K562 (cell line): ENCODE measurements around the gene XPR1. TPM values are rescaled to one million over a fixed set of nuclear protein-coding genes. Genes with fewer than 3 reads are reported as not detected.

ENCODE experiments used
- ARID3A ChIP-seq: IDR thresholded peaks from 2 replicates; pipeline ENCODE4 v1.6.1; 2012; ENCODE audit warnings: low read depth, low read length, improper control_type of control experiment, borderline replicate concordance
- ATF3 ChIP-seq, 2 experiments: fragments of 450-650 bp in 1 of 2; sonication (generic) in 1 of 2; formaldehyde crosslinking in 1 of 2; IDR thresholded peaks in 1 of 2; conservative IDR thresholded peaks in 1 of 2; 2 replicates each; pipeline versions ENCODE4 v1.6.1 to v1.8.1; 2016 to 2023; ENCODE audit warnings: mild to moderate bottlenecking in 2 of 2, moderate library complexity in 2 of 2, inconsistent platforms in 1 of 2, missing genetic modification reagents in 1 of 2
- CBFA2T2 ChIP-seq: fragments of 450-650 bp; conservative IDR thresholded peaks from 2 replicates; pipeline ENCODE4 v1.6.1; 2017; ENCODE audit warnings: mild to moderate bottlenecking
- CBX3 ChIP-seq, 2 experiments: IDR thresholded peaks; 1 replicate in 1 of 2; 2 replicates in 1 of 2; pipeline ENCODE4 v1.6.1; 2012; ENCODE audit warnings: inconsistent platforms in 2 of 2, low read length in 2 of 2, borderline replicate concordance in 1 of 2, control low read depth in 1 of 2
- CSDE1 ChIP-seq, 2 experiments: fragments of 450-650 bp; IDR thresholded peaks; 2 replicates each; pipeline ENCODE4 v1.6.1; 2016; ENCODE audit warnings: mild to moderate bottlenecking in 1 of 2
- GABPB1 ChIP-seq: sonication (generic); formaldehyde crosslinking; IDR thresholded peaks from 2 replicates; pipeline ENCODE4 v1.8.0; 2022; ENCODE audit warnings: mild to moderate bottlenecking, missing genetic modification reagents
- MECOM ChIP-seq: fragments of 250-450 bp; sonication (Bioruptor Pico); IDR thresholded peaks from 2 replicates; pipeline ENCODE4 v1.8.0; 2022; ENCODE audit warnings: inconsistent platforms
- MTA1 ChIP-seq: fragments of 450-650 bp; IDR thresholded peaks from 2 replicates; pipeline ENCODE4 v1.6.1; 2017; ENCODE audit warnings: borderline replicate concordance
- NR1H2 ChIP-seq: sonication (generic); formaldehyde crosslinking; IDR thresholded peaks from 2 replicates; pipeline ENCODE4 v1.4.0; 2020; ENCODE audit warnings: mild to moderate bottlenecking, missing genetic modification reagents
- SP1 ChIP-seq: sonication (generic); formaldehyde crosslinking; IDR thresholded peaks from 2 replicates; pipeline ENCODE4 v1.8.1; 2022; ENCODE audit warnings: mild to moderate bottlenecking, missing genetic modification reagents
- STAT5B ChIP-seq: fragments of 250-450 bp; sonication (Bioruptor Pico); IDR thresholded peaks from 2 replicates; pipeline ENCODE4 v1.8.0; 2021; ENCODE audit warnings: mild to moderate bottlenecking, inconsistent platforms
- ZBTB2 ChIP-seq: fragments of 450-650 bp; IDR thresholded peaks from 2 replicates; pipeline ENCODE4 v1.6.1; 2016; ENCODE audit warnings: antibody characterized with exemption
- ZFX ChIP-seq: sonication (generic); formaldehyde crosslinking; IDR thresholded peaks from 2 replicates; pipeline ENCODE4 v1.8.0; 2022; ENCODE audit warnings: mild to moderate bottlenecking, missing genetic modification reagents, moderate library complexity
- ZNF165 ChIP-seq: fragments of 250-450 bp; sonication (Bioruptor Pico); IDR thresholded peaks from 2 replicates; pipeline ENCODE4 v1.4.0; 2020; ENCODE audit warnings: borderline replicate concordance
- ZNF445 ChIP-seq: fragments of 250-450 bp; sonication (Bioruptor Pico); IDR thresholded peaks from 2 replicates; pipeline ENCODE4 v1.4.0; 2020; ENCODE audit warnings: low read depth, mild to moderate bottlenecking, moderate library complexity
- polyA plus RNA-seq, 8 experiments: library from polyadenylated mRNA; depleted of rRNA in 4 of 8; stranded (reverse) in 5 of 8; unstranded in 3 of 8; fragments of >200 nt; fragmentation: Nextera tagmentation in 2 of 8; fragmentation: Illumina TruSeq in 1 of 8; extraction: Ambion mirVana in 2 of 8; extraction: Trizol in 1 of 8; gene quantifications; 2 replicates each; pipeline versions ENCODE4 v1.2.1 to v1.2.3, GENCODE V29; 2011 to 2014; ENCODE audit warnings: inconsistent platforms in 1 of 8, missing spikeins in 1 of 8
- total RNA-seq, 7 experiments: library from RNA; depleted of rRNA in 6 of 7; stranded (reverse); fragments of >200 nt in 6 of 7; fragmentation: Illumina TruSeq in 2 of 7; extraction: Trizol in 2 of 7; gene quantifications; 2 replicates each; pipeline versions ENCODE4 v1.2.1 to v1.2.3, GENCODE V29; 2011 to 2021; ENCODE audit warnings: low replicate concordance in 1 of 7
- TF ChIP-seq, protein P1 (sequence below): IDR thresholded peaks from 2 replicates; pipeline ENCODE4 v1.6.1; 2011; ENCODE audit not compliant: insufficient read length; ENCODE audit errors: extremely low read depth
- TF ChIP-seq, protein P2 (sequence below): sonication (generic); formaldehyde crosslinking; IDR thresholded peaks from 2 replicates; pipeline ENCODE4 v1.8.0; 2022; ENCODE audit warnings: missing genetic modification reagents, mild to moderate bottlenecking, moderate library complexity, borderline replicate concordance
- TF ChIP-seq, protein P3 (sequence below): fragments of 250-450 bp; sonication (Bioruptor Pico); IDR thresholded peaks from 2 replicates; pipeline ENCODE4 v1.5.0; 2021

XPR1 gene
- total and polyA plus RNA-seq, 9 of the 15 experiments (the other 6 are each of a cell fraction or from before 2014, with no cell fraction given) = 3.0 to 66.2 (median 38.6) TPM

DNA sequence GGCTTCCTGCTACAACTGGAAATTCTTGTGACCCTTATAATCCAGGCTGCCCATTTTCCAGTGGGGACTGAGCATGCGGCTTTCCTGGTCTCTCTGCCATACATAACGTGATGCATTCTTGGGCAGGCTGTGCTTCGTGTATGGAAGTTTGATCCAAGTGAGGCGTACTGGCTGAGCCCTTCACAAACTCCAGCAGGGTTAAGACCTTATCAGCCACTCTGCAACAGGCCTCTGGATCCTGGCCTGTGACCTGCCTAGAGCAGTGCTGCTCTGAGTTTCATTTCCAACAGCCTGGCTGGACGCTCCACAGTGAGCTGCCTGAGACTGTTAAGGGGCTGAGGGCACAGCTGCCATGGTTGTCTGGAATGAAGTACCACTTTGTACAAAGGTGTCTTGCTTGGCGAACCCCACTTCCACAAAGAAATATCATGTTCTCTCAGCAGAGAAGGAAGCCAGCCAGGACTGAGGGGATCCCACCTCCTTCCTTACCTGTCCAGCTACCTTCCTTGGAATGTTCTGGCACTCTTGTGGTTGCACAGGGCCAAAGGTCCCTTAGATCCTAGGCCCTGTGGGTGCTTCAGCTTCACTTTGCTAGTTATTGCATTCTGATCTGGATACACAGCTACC lies 28.5 kb upstream of the XPR1 start (continued):
- no peak for TF ChIP-seq ARID3A
- no peak for TF ChIP-seq SP1 (CRISPR knock-in tag)
- no peak for TF ChIP-seq ZNF165 (CRISPR knock-in tag)
- no peak for TF ChIP-seq MECOM (CRISPR knock-in tag)
- TF ChIP-seq GABPB1 (CRISPR knock-in tag) = no peak
- TF ChIP-seq STAT5B = no peak
- TF ChIP-seq ZFX (CRISPR knock-in tag) = peak; percentile 73
- TF ChIP-seq CSDE1 (IDR thresholded peaks at IDR 0.05) = no peak
- TF ChIP-seq, protein P1, sequence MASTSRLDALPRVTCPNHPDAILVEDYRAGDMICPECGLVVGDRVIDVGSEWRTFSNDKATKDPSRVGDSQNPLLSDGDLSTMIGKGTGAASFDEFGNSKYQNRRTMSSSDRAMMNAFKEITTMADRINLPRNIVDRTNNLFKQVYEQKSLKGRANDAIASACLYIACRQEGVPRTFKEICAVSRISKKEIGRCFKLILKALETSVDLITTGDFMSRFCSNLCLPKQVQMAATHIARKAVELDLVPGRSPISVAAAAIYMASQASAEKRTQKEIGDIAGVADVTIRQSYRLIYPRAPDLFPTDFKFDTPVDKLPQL = no peak
- 0 out of 3 replicates have a peak, but pooled peaks of 1 of the 2 experiments have one; percentile 70 for TF ChIP-seq CBX3 (IDR thresholded peaks at IDR 0.05; ENCODE audit: borderline replicate concordance in 1 of 2, low read length in 2 of 2)
- TF ChIP-seq, protein P2, sequence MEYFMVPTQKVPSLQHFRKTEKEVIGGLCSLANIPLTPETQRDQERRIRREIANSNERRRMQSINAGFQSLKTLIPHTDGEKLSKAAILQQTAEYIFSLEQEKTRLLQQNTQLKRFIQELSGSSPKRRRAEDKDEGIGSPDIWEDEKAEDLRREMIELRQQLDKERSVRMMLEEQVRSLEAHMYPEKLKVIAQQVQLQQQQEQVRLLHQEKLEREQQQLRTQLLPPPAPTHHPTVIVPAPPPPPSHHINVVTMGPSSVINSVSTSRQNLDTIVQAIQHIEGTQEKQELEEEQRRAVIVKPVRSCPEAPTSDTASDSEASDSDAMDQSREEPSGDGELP (CRISPR knock-in tag) = peak; percentile 46; the same call in 1 of the 2 replicates
- TF ChIP-seq CBFA2T2 = peak; percentile 84
- no peak for TF ChIP-seq ZNF445
- no peak for TF ChIP-seq ATF3 (IDR thresholded peaks at IDR 0.05)
- TF ChIP-seq ATF3 (CRISPR knock-in tag; conservative IDR thresholded peaks at IDR 0.05) = no peak
- no peak for TF ChIP-seq NR1H2
- TF ChIP-seq, protein P3, sequence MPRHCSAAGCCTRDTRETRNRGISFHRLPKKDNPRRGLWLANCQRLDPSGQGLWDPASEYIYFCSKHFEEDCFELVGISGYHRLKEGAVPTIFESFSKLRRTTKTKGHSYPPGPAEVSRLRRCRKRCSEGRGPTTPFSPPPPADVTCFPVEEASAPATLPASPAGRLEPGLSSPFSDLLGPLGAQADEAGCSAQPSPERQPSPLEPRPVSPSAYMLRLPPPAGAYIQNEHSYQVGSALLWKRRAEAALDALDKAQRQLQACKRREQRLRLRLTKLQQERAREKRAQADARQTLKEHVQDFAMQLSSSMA (CRISPR knock-in tag) = no peak
- no peak for TF ChIP-seq ZBTB2
- no peak for TF ChIP-seq MTA1
